Measurements from ENCODE around the gene APBB2. TPM values are rescaled to one million over a fixed set of nuclear protein-coding genes. Genes with fewer than 3 reads are reported as not detected.

APBB2 gene
- total and polyA plus RNA-seq, 2 experiments from 2014 or later: 35.8 to 74.8 TPM

DNA sequence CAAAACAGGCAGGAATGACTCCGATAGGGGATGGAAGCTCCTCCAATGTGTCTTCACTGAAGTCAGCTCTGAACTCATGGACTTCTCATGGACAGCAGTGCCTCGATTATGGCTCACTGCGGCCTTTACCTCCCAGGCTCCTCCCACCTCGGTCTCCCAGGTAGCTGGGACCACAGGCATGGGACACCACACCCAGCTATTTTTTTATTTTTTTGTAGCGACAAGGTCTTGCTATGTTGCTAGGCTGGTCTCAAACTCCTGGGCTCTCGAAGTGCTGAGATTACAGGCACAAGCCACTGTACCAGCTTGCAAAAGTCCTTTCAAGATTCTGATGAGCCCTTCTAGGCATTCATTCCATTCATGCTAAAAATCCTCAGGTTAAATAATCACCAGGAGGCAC lies 283.1 kb downstream of the APBB2 start (continued):
- TF ChIP-seq, protein P1, sequence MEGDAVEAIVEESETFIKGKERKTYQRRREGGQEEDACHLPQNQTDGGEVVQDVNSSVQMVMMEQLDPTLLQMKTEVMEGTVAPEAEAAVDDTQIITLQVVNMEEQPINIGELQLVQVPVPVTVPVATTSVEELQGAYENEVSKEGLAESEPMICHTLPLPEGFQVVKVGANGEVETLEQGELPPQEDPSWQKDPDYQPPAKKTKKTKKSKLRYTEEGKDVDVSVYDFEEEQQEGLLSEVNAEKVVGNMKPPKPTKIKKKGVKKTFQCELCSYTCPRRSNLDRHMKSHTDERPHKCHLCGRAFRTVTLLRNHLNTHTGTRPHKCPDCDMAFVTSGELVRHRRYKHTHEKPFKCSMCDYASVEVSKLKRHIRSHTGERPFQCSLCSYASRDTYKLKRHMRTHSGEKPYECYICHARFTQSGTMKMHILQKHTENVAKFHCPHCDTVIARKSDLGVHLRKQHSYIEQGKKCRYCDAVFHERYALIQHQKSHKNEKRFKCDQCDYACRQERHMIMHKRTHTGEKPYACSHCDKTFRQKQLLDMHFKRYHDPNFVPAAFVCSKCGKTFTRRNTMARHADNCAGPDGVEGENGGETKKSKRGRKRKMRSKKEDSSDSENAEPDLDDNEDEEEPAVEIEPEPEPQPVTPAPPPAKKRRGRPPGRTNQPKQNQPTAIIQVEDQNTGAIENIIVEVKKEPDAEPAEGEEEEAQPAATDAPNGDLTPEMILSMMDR (conservative IDR thresholded peaks at IDR 0.05; ENCODE audit: low read depth in 2 of 2): no peak
- no peak for TF ChIP-seq ZNF331 (CRISPR knock-in tag; IDR thresholded peaks at IDR 0.05; ENCODE audit: low read depth)
- TF ChIP-seq ZNF114 (CRISPR knock-in tag; IDR thresholded peaks at IDR 0.05): no peak
- TF ChIP-seq, protein P2, sequence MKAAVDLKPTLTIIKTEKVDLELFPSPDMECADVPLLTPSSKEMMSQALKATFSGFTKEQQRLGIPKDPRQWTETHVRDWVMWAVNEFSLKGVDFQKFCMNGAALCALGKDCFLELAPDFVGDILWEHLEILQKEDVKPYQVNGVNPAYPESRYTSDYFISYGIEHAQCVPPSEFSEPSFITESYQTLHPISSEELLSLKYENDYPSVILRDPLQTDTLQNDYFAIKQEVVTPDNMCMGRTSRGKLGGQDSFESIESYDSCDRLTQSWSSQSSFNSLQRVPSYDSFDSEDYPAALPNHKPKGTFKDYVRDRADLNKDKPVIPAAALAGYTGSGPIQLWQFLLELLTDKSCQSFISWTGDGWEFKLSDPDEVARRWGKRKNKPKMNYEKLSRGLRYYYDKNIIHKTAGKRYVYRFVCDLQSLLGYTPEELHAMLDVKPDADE (IDR thresholded peaks at IDR 0.05): no peak
- TF ChIP-seq STAT1 (IDR thresholded peaks at IDR 0.05; ENCODE audit: unreplicated experiment): no peak
- TF ChIP-seq EZH2phosphoT487 (IDR thresholded peaks at IDR 0.05; ENCODE audit: unreplicated experiment): no peak

DNA sequence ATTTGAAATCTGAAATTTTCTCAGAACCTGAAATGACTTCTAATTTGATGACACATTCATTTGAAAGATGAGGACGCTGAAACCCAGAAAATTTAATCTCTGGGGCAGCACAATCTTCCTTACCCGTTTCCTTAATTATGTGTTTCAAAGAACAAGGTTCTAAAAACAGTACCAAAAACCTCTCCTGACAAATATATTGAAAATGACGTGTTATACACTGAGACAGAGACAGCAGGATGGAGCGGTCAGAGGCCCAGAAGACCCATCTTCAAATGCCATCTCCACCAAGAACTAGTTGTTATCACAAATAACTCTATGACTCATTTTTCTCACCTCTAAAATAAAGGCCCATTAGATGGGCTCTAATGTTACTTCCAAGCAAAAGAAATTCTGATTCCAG lies 287.3 kb downstream of the APBB2 start:
- H2AFZ ChIP-seq: no peak overlapping the region
- no peak overlapping the region for H3K4me3 Mint-ChIP-seq
- TF ChIP-seq, protein P3, sequence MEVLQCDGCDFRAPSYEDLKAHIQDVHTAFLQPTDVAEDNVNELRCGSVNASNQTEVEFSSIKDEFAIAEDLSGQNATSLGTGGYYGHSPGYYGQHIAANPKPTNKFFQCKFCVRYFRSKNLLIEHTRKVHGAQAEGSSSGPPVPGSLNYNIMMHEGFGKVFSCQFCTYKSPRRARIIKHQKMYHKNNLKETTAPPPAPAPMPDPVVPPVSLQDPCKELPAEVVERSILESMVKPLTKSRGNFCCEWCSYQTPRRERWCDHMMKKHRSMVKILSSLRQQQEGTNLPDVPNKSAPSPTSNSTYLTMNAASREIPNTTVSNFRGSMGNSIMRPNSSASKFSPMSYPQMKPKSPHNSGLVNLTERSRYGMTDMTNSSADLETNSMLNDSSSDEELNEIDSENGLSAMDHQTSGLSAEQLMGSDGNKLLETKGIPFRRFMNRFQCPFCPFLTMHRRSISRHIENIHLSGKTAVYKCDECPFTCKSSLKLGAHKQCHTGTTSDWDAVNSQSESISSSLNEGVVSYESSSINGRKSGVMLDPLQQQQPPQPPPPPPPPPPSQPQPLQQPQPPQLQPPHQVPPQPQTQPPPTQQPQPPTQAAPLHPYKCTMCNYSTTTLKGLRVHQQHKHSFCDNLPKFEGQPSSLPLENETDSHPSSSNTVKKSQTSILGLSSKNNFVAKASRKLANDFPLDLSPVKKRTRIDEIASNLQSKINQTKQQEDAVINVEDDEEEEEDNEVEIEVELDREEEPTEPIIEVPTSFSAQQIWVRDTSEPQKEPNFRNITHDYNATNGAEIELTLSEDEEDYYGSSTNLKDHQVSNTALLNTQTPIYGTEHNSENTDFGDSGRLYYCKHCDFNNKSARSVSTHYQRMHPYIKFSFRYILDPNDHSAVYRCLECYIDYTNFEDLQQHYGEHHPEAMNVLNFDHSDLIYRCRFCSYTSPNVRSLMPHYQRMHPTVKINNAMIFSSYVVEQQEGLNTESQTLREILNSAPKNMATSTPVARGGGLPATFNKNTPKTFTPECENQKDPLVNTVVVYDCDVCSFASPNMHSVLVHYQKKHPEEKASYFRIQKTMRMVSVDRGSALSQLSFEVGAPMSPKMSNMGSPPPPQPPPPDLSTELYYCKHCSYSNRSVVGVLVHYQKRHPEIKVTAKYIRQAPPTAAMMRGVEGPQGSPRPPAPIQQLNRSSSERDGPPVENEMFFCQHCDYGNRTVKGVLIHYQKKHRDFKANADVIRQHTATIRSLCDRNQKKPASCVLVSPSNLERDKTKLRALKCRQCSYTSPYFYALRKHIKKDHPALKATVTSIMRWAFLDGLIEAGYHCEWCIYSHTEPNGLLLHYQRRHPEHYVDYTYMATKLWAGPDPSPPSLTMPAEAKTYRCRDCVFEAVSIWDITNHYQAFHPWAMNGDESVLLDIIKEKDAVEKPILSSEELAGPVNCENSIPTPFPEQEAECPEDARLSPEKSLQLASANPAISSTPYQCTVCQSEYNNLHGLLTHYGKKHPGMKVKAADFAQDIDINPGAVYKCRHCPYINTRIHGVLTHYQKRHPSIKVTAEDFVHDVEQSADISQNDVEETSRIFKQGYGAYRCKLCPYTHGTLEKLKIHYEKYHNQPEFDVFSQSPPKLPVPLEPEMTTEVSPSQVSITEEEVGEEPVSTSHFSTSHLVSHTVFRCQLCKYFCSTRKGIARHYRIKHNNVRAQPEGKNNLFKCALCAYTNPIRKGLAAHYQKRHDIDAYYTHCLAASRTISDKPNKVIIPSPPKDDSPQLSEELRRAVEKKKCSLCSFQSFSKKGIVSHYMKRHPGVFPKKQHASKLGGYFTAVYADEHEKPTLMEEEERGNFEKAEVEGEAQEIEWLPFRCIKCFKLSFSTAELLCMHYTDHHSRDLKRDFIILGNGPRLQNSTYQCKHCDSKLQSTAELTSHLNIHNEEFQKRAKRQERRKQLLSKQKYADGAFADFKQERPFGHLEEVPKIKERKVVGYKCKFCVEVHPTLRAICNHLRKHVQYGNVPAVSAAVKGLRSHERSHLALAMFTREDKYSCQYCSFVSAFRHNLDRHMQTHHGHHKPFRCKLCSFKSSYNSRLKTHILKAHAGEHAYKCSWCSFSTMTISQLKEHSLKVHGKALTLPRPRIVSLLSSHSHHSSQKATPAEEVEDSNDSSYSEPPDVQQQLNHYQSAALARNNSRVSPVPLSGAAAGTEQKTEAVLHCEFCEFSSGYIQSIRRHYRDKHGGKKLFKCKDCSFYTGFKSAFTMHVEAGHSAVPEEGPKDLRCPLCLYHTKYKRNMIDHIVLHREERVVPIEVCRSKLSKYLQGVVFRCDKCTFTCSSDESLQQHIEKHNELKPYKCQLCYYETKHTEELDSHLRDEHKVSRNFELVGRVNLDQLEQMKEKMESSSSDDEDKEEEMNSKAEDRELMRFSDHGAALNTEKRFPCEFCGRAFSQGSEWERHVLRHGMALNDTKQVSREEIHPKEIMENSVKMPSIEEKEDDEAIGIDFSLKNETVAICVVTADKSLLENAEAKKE (CRISPR knock-in tag; IDR thresholded peaks at IDR 0.05): no peak
- no peak for TF ChIP-seq EZH2phosphoT487 (IDR thresholded peaks at IDR 0.05; ENCODE audit: unreplicated experiment)
- no peak for TF ChIP-seq POLR2AphosphoS5 (IDR thresholded peaks at IDR 0.05; ENCODE audit: low read depth)
- TF ChIP-seq NANOG (IDR thresholded peaks at IDR 0.05; ENCODE audit: borderline replicate concordance): no peak
- no peaks in the 10 kb centered on the region for H4K20me1 ChIP-seq (replicated peaks; ENCODE audit: insufficient read depth)
- DNase-seq (ENCODE audit: low spot score) (no peak), ATAC-seq (no peak)
- no peak overlapping the region for H3K27ac Mint-ChIP-seq
- peaks cover 5% of the 10 kb centered on the region for H3K27me3 Mint-ChIP-seq (ENCODE audit: insufficient read depth, low read depth, poor library complexity)
- H3K4me1 ChIP-seq (ENCODE audit: insufficient read depth): peaks cover 16% of the 10 kb centered on the region
- H3K4me3 ChIP-seq: no peak overlapping the region
- H3K27me3 ChIP-seq (ENCODE audit: insufficient read depth): no peaks in the 10 kb centered on the region
- H3K4me2 ChIP-seq: no peak overlapping the region
- peaks cover 29% of the 10 kb centered on the region for H3K4me1 Mint-ChIP-seq
- H3F3A ChIP-seq (replicated peaks; ENCODE audit: low read depth): no peaks in the 10 kb centered on the region
- H3K36me3 Mint-ChIP-seq (ENCODE audit: low read depth): peaks cover 4% of the 10 kb centered on the region; the same call in 2 of the 3 replicates
- no peak overlapping the region for H3K27ac ChIP-seq (ENCODE audit: low read depth)
- no peaks in the 10 kb centered on the region for H3K9me3 Mint-ChIP-seq
- H3K79me2 ChIP-seq (replicated peaks; ENCODE audit: insufficient read depth): no peaks in the 10 kb centered on the region
- peaks cover 4% of the 10 kb centered on the region; the same call in 1 of the 2 replicates for H3K9me2 ChIP-seq (ENCODE audit: insufficient read depth)
- H3K36me3 ChIP-seq (ENCODE audit: insufficient read depth): no peaks in the 10 kb centered on the region
